DMS79 (cell line): ENCODE measurements around the gene GAL.
"Not testable (repeated sequence)": the region's sequence is repeated elsewhere in the genome, so short reads cannot be mapped to it uniquely, and the experiment has no call there.

Experiments used
- DNase-seq: peaks from one replicate; lab custom pipeline; 2025; lab: John Stamatoyannopoulos, UW

GAL gene

GRCh38 chr11:68684385-68685356, at the start of gene GAL:
TSS of gene GAL (plus strand) at chr11:68684544. CDS start at chr11:68684924, 380 bp downstream.
- DNase-seq, result no peak

GRCh38 chr11:68634606-68635005, 49.7 kb upstream of the GAL start:
- DNase-seq, result not testable (repeated sequence)

GRCh38 chr11:68635172-68635571, 49.2 kb upstream of the GAL start:
- not testable (repeated sequence) for DNase-seq

- not testable (repeated sequence) for DNase-seq
Measured at GRCh38 chr11:68635883-68636282, 48.5 kb upstream of the GAL start.

GRCh38 chr11:68639322-68639721, 45.0 kb upstream of the GAL start:
- DNase-seq, result not testable (repeated sequence)

GRCh38 chr11:68641880-68642279, 42.5 kb upstream of the GAL start:
- no peak for DNase-seq

- DNase-seq, result no peak
Measured at GRCh38 chr11:68643585-68643984, 40.8 kb upstream of the GAL start.

- no peak for DNase-seq
Measured at GRCh38 chr11:68646832-68647231, 37.5 kb upstream of the GAL start.

- DNase-seq, result no peak
Measured at GRCh38 chr11:68649851-68650555, 34.3 kb upstream of the GAL start.

GRCh38 chr11:68650801-68651200, 33.5 kb upstream of the GAL start:
- DNase-seq, result no peak

- DNase-seq, result no peak
Measured at GRCh38 chr11:68651208-68651984, 32.9 kb upstream of the GAL start.

GRCh38 chr11:68651985-68652682, 32.2 kb upstream of the GAL start:
- DNase-seq, result no peak

- no peak for DNase-seq
Measured at GRCh38 chr11:68652683-68653156, 31.6 kb upstream of the GAL start.

GRCh38 chr11:68653486-68654430, 30.6 kb upstream of the GAL start:
- no peak for DNase-seq

GRCh38 chr11:68654978-68655377, 29.4 kb upstream of the GAL start:
- DNase-seq, result no peak

- DNase-seq, result no peak
Measured at GRCh38 chr11:68655406-68655805, 28.9 kb upstream of the GAL start.

- DNase-seq, result no peak
Measured at GRCh38 chr11:68655806-68656205, 28.5 kb upstream of the GAL start.

- DNase-seq, result no peak
Measured at GRCh38 chr11:68657021-68657780, 27.1 kb upstream of the GAL start.

GRCh38 chr11:68658097-68658496, 26.2 kb upstream of the GAL start:
- DNase-seq, result no peak

- DNase-seq, result no peak
Measured at GRCh38 chr11:68658661-68659060, 25.7 kb upstream of the GAL start.
